T-cell (primary cell): ENCODE results near the gene KCNV2. TPM values are rescaled to one million over a fixed set of nuclear protein-coding genes. Genes with fewer than 3 reads are reported as not detected.

Source experiments
- ATAC-seq, 4 experiments: fragments of 200-7000 bp in 3 of 4; fragments of 150-1000 bp in 1 of 4; cut with Tn5 transposase; replicated peaks in 1 of 4; 1 replicate in 3 of 4; 2 replicates in 1 of 4; pipeline ENCODE4 v1.10.0; 2021; ENCODE audit warnings: moderate library complexity in 3 of 4, mild to moderate bottlenecking in 2 of 4, moderate number of reproducible peaks in 1 of 4
- CTCF ChIA-PET, 2 donors: fragments of 300-600 bp; sonication (Branson Sonifier 250); formaldehyde crosslinking; loops; one replicate each; lab custom pipeline; 2022; ENCODE audit warnings: antibody characterized with exemption in 2 of 2; lab: Charles Lee
- POLR2A ChIA-PET, 2 donors: fragments of 300-600 bp; sonication (Branson Sonifier 250); formaldehyde crosslinking; loops; one replicate each; lab custom pipeline; 2022; ENCODE audit warnings: antibody characterized with exemption in 2 of 2; lab: Charles Lee
- DNase-seq, 35 experiments: peaks; one replicate each; pipeline versions ENCODE4 v3.0.0 to v3.0.0-alpha.2; 2013 to 2023
- H3K27ac ChIP-seq: one replicate; pipeline ENCODE4 v1.5.1; 2013; ENCODE audit warnings: low read length
- H3K27me3 ChIP-seq, 2 experiments: replicated peaks in 1 of 2; 1 replicate in 1 of 2; 2 replicates in 1 of 2; pipeline versions ENCODE4 v1.6.1 to v1.7.0; 2013; ENCODE audit warnings: low read length in 1 of 2, mixed read lengths in 1 of 2; ENCODE audit not compliant: control insufficient read depth in 2 of 2, insufficient read depth in 2 of 2; ENCODE audit errors: extremely low read depth in 1 of 2
- H3K36me3 ChIP-seq, 2 donors: 1 replicate in 1 of 2; 2 replicates in 1 of 2; pipeline versions ENCODE4 v1.6.1 to v1.7.0; 2013; ENCODE audit warnings: low read length in 1 of 2; ENCODE audit not compliant: control insufficient read depth in 2 of 2, insufficient read depth in 1 of 2; ENCODE audit errors: extremely low read depth in 1 of 2
- H3K4me1 ChIP-seq, 2 experiments: 1 replicate in 1 of 2; 2 replicates in 1 of 2; pipeline versions ENCODE4 v1.6.1 to v1.7.0; 2013; ENCODE audit warnings: low read length in 2 of 2, mixed read lengths in 1 of 2; ENCODE audit not compliant: insufficient read depth in 2 of 2, control insufficient read depth in 1 of 2; ENCODE audit errors: extremely low read depth in 1 of 2
- H3K4me3 ChIP-seq, 2 donors: 1 replicate in 1 of 2; 2 replicates in 1 of 2; pipeline versions ENCODE4 v1.5.1 to v1.7.0; 2013; ENCODE audit warnings: mild to moderate bottlenecking in 2 of 2, low read length in 1 of 2, moderate library complexity in 1 of 2; ENCODE audit not compliant: control insufficient read depth in 1 of 2; ENCODE audit errors: extremely low read depth in 1 of 2
- H3K9me3 ChIP-seq: 2 replicates; pipeline ENCODE4 v1.7.0; 2013
- H3K27ac Mint-ChIP-seq, 2 donors: one replicate each; pipeline ENCODE4 v1.8.0; 2020 to 2021; ENCODE audit warnings: mild to moderate bottlenecking in 2 of 2, mixed read lengths in 2 of 2
- H3K27me3 Mint-ChIP-seq, 2 donors: one replicate each; pipeline ENCODE4 v1.8.0; 2021 to 2022; ENCODE audit warnings: mixed read lengths in 2 of 2
- H3K36me3 Mint-ChIP-seq: one replicate; pipeline ENCODE4 v1.8.0; 2021; ENCODE audit warnings: mixed read lengths
- H3K4me1 Mint-ChIP-seq, 3 donors: one replicate each; pipeline ENCODE4 v1.8.0; 2020 to 2022; ENCODE audit warnings: mixed read lengths in 3 of 3, mild to moderate bottlenecking in 1 of 3
- H3K4me3 Mint-ChIP-seq, 3 donors: one replicate each; pipeline ENCODE4 v1.8.0; 2020 to 2022; ENCODE audit warnings: mild to moderate bottlenecking in 3 of 3, mixed read lengths in 3 of 3, moderate library complexity in 3 of 3
- H3K9me3 Mint-ChIP-seq, 3 donors: one replicate each; pipeline ENCODE4 v1.8.0; 2020 to 2022; ENCODE audit warnings: mixed read lengths in 3 of 3
- WGBS: methylation state at CpG from one replicate; pipeline ENCODE4 v1.1.5; 2013; ENCODE audit warnings: missing lambda C conversion rate; ENCODE audit not compliant: insufficient coverage; 5-methylcytosine and 5-hydroxymethylcytosine counted together
- total RNA-seq, 35 experiments: library from RNA in 6 of 35; stranded (reverse) in 6 of 35; fragments of 120-200 nt in 1 of 35; gene quantifications; one replicate each; pipeline versions ENCODE4 v1.2.1 to v1.2.4 and lab custom pipeline; 2013 to 2026

KCNV2 gene
- total RNA-seq, 5 donors from 2014 or later (not counting 1 experiment from before 2014, with no cell fraction given), result not detected

GRCh38 chr9:2777454-2777853 lies 60.1 kb downstream of the KCNV2 start:
- Histone ChIP-seq H3K36me3 (peaks cover 18 to 47% of the 10 kb centered on the region in 2 donors), H3K27me3 (no peaks in the 10 kb centered on the region), H3K27ac (no peak overlapping the region), H3K9me3 (peaks cover 2% of the 10 kb centered on the region), H3K4me3 (no peak overlapping the region), H3K4me1 (no peaks in the 10 kb centered on the region)
- ChIA-PET POLR2A (no interaction called here), CTCF (no interaction called here)
- Mint-ChIP-seq H3K27ac (no peak overlapping the region), H3K4me1 (no peaks in the 10 kb centered on the region), H3K27me3 (no peaks in the 10 kb centered on the region), H3K36me3 (peaks cover 97% of the 10 kb centered on the region), H3K9me3 (peaks cover 26 to 52% (median 31%) of the 10 kb centered on the region in 3 donors), H3K4me3 (no peak overlapping the region)
- WGBS, result 89% methylated on average over 1 of the region's 3 CpGs
- ATAC-seq, result no peak
- DNase-seq, result no peak

- no peak overlapping the region for H3K4me3 Mint-ChIP-seq
- ATAC-seq (no peak), DNase-seq (no peak)
- Histone ChIP-seq H3K27me3 (no peaks in the 10 kb centered on the region), H3K4me3 (no peak overlapping the region), H3K9me3 (peaks cover 2% of the 10 kb centered on the region), H3K4me1 (no peaks in the 10 kb centered on the region), H3K36me3 (peaks cover 18 to 35% of the 10 kb centered on the region in 2 donors), H3K27ac (no peak overlapping the region)
- WGBS, result 100% methylated on average over 1 of the region's 2 CpGs
- H3K4me1 Mint-ChIP-seq, result no peaks in the 10 kb centered on the region
- CTCF ChIA-PET, result no interaction called here
- POLR2A ChIA-PET, result interaction anchor here in 1 of 2 donors (0.7 kb wide), 1 partner anchor 20 kb away, joined by 14 read pairs; no protein-coding TSS in a partner anchor
- H3K27me3 Mint-ChIP-seq, result no peaks in the 10 kb centered on the region
- no peak overlapping the region for H3K27ac Mint-ChIP-seq
- peaks cover 21 to 45% (median 25%) of the 10 kb centered on the region in 3 donors for H3K9me3 Mint-ChIP-seq
- H3K36me3 Mint-ChIP-seq, result peaks cover 96% of the 10 kb centered on the region
Observed at GRCh38 chr9:2778816-2779215, 61.5 kb downstream of the KCNV2 start.

Other genes starting within 250 kb of the KCNV2 start
- gene VLDLR, start 95.7 kb upstream of the KCNV2 start, total RNA-seq, result 1 to 10 TPM in 2 of 5 donors, under 1 TPM in 3; 0.16 to 1.9 (median 0.92) TPM
- gene PUM3, start 126.6 kb downstream of the KCNV2 start, total RNA-seq, result 10 to 100 TPM; 31.1 to 45.2 (median 36.8) TPM